Measurements from ENCODE around the gene MVD. TPM values are rescaled to one million over a fixed set of nuclear protein-coding genes. Genes with fewer than 3 reads are reported as not detected.

The MVD gene
- total and polyA plus RNA-seq, 10 of the 15 experiments (the other 5 are each of a cell fraction or from before 2014, with no cell fraction given) = 5.0 to 147 (median 65.0) TPM

GRCh38 chr16:88650749-88651275 lies 12.1 kb downstream of the MVD start, which contains the start of gene CYBA (continued):
- no peak for TF ChIP-seq BCLAF1 (IDR thresholded peaks at IDR 0.05)
- 0 out of 2 replicates have a peak, but pooled peaks have one; percentile 9 for TF ChIP-seq E2F4 (IDR thresholded peaks at IDR 0.05; ENCODE audit: low read depth, low read length)
- peak; percentile 93 for TF ChIP-seq POLR2AphosphoS5 (IDR thresholded peaks at IDR 0.05; ENCODE audit: low read length)
- TF ChIP-seq TARDBP (IDR thresholded peaks at IDR 0.05; ENCODE audit: borderline replicate concordance) = no peak; the same call in 1 of the 2 replicates
- TF ChIP-seq FOS (IDR thresholded peaks at IDR 0.05; ENCODE audit: borderline replicate concordance, extremely low read depth, insufficient read length) = no peak
- TF ChIP-seq CHD1 (IDR thresholded peaks at IDR 0.05; ENCODE audit: low read depth, low read length) = no peak
- peak; percentile 69 for TF ChIP-seq YY1 (IDR thresholded peaks at IDR 0.05; ENCODE audit: low read depth, low read length)
- peak; percentile 71; the same call in 1 of the 2 replicates for TF ChIP-seq ZNF687 (IDR thresholded peaks at IDR 0.05)
- no peak for TF ChIP-seq NRF1 (conservative IDR thresholded peaks at IDR 0.05; ENCODE audit: low read depth, low read length)
- TF ChIP-seq GATAD2B (conservative IDR thresholded peaks at IDR 0.05; ENCODE audit: low read depth) = no peak
- TF ChIP-seq DPF2 (IDR thresholded peaks at IDR 0.05) = no peak
- no peak for TF ChIP-seq ATF7 (IDR thresholded peaks at IDR 0.05; ENCODE audit: low read depth)
- TF ChIP-seq NFYA (IDR thresholded peaks at IDR 0.05; ENCODE audit: borderline replicate concordance, low read depth, low read length) = no peak
- no peak for TF ChIP-seq E2F8 (IDR thresholded peaks at IDR 0.05; ENCODE audit: low read depth, partially characterized antibody)

Measured in GM12878 (cell line).